Activated T-helper 1 cell treated with anti-CD3 and anti-CD28 coated beads, Interleukin-12 subunit alpha, Interleukin-12 subunit beta, Interleukin-2, Interleukin-4 antibody, amounts not matched to agents 30 ng/mL and 10 ng/mL and 1 ng/mL, durations not matched to agents 14 hours and 24 hours and 36 hours (primary cell): Measurements from ENCODE around the gene COX7A1. TPM values are rescaled to one million over a fixed set of nuclear protein-coding genes. Genes with fewer than 3 reads are reported as not detected.

Experiments used
- DNase-seq: peaks from one replicate; pipeline ENCODE4 v3.0.0; 2021; ENCODE audit warnings: low spot score
- H3K27ac Mint-ChIP-seq: one replicate; pipeline ENCODE4 v1.8.0; 2021; ENCODE audit warnings: mild to moderate bottlenecking, mixed read lengths
- H3K27me3 Mint-ChIP-seq: one replicate; pipeline ENCODE4 v1.8.0; 2022; ENCODE audit warnings: mild to moderate bottlenecking, moderate library complexity, mixed read lengths; ENCODE audit not compliant: insufficient read depth
- H3K36me3 Mint-ChIP-seq: one replicate; pipeline ENCODE4 v1.8.0; 2021; ENCODE audit warnings: low read depth, mixed read lengths
- H3K4me1 Mint-ChIP-seq: one replicate; pipeline ENCODE4 v1.8.0; 2021; ENCODE audit warnings: low read depth, mixed read lengths
- H3K4me3 Mint-ChIP-seq: one replicate; pipeline ENCODE4 v1.8.0; 2021; ENCODE audit warnings: mild to moderate bottlenecking, moderate library complexity, mixed read lengths
- H3K9me3 Mint-ChIP-seq: one replicate; pipeline ENCODE4 v1.8.0; 2021; ENCODE audit warnings: mixed read lengths
- intact Hi-C: fragments of 100-400 bp; cut with micrococcal nuclease; formaldehyde crosslinking; loops from one replicate; pipeline ENCODE4 v1.15.1; 2024
- total RNA-seq: library from RNA; stranded (reverse); gene quantifications from 2 replicates; pipeline ENCODE4 v1.2.3, GENCODE V29; 2022

The COX7A1 gene
- total RNA-seq, 1 donor from 2014 or later, result not detected

- no peak overlapping the region for H3K27ac Mint-ChIP-seq
- peaks cover 6% of the 10 kb centered on the region for H3K4me1 Mint-ChIP-seq
- peaks cover 28% of the 10 kb centered on the region for H3K36me3 Mint-ChIP-seq
- H3K4me3 Mint-ChIP-seq, result no peak overlapping the region
- DNase-seq, result no peak
- intact Hi-C loops, result no loop called here
- H3K9me3 Mint-ChIP-seq, result no peaks in the 10 kb centered on the region
- no peaks in the 10 kb centered on the region for H3K27me3 Mint-ChIP-seq
Observed at GRCh38 chr19:36153126-36153525, 879 bp upstream of the COX7A1 start.

GRCh38 chr19:36152019-36152351 is 262 bp downstream of the COX7A1 start:
- no peak overlapping the region for H3K4me3 Mint-ChIP-seq
- no peak for DNase-seq
- peaks cover 6% of the 10 kb centered on the region for H3K4me1 Mint-ChIP-seq
- H3K27me3 Mint-ChIP-seq, result no peaks in the 10 kb centered on the region
- no peak overlapping the region for H3K27ac Mint-ChIP-seq
- intact Hi-C loops, result no loop called here
- H3K36me3 Mint-ChIP-seq, result peaks cover 30% of the 10 kb centered on the region
- no peaks in the 10 kb centered on the region for H3K9me3 Mint-ChIP-seq

GRCh38 chr19:36151144-36152018 is 866 bp downstream of the COX7A1 start:
- intact Hi-C loops, result no loop called here
- Mint-ChIP-seq H3K4me3 (no peak overlapping the region), H3K9me3 (no peaks in the 10 kb centered on the region), H3K27me3 (no peaks in the 10 kb centered on the region), H3K36me3 (peaks cover 33% of the 10 kb centered on the region), H3K4me1 (peaks cover 4% of the 10 kb centered on the region), H3K27ac (no peak overlapping the region)
- DNase-seq, result no peak

- no peak for DNase-seq
- Mint-ChIP-seq H3K9me3 (no peaks in the 10 kb centered on the region), H3K27ac (no peak overlapping the region), H3K4me3 (no peak overlapping the region), H3K27me3 (no peaks in the 10 kb centered on the region), H3K36me3 (peaks cover 41% of the 10 kb centered on the region), H3K4me1 (no peaks in the 10 kb centered on the region)
- intact Hi-C loops, result no loop called here
Observed at GRCh38 chr19:36150586-36150985, 1.7 kb downstream of the COX7A1 start.

GRCh38 chr19:36149673-36150406 is 2.4 kb downstream of the COX7A1 start:
- no peaks in the 10 kb centered on the region for H3K4me1 Mint-ChIP-seq
- no peak overlapping the region for H3K27ac Mint-ChIP-seq
- H3K4me3 Mint-ChIP-seq, result no peak overlapping the region
- intact Hi-C loops, result no loop called here
- peaks cover 39% of the 10 kb centered on the region for H3K36me3 Mint-ChIP-seq
- no peak for DNase-seq
- H3K9me3 Mint-ChIP-seq, result no peaks in the 10 kb centered on the region
- no peaks in the 10 kb centered on the region for H3K27me3 Mint-ChIP-seq

GRCh38 chr19:36144624-36145023 is 7.6 kb downstream of the COX7A1 start:
- Mint-ChIP-seq H3K9me3 (no peaks in the 10 kb centered on the region), H3K36me3 (peaks cover 42% of the 10 kb centered on the region), H3K4me3 (no peak overlapping the region), H3K4me1 (peaks cover 11% of the 10 kb centered on the region), H3K27me3 (no peaks in the 10 kb centered on the region), H3K27ac (no peak overlapping the region)
- intact Hi-C loops, result no loop called here
- no peak for DNase-seq

- Mint-ChIP-seq H3K9me3 (no peaks in the 10 kb centered on the region), H3K4me1 (peaks cover 11% of the 10 kb centered on the region), H3K36me3 (peaks cover 32% of the 10 kb centered on the region), H3K27me3 (no peaks in the 10 kb centered on the region), H3K27ac (no peak overlapping the region), H3K4me3 (no peak overlapping the region)
- intact Hi-C loops, result no loop called here
- no peak for DNase-seq
Observed at GRCh38 chr19:36142496-36142895, 9.8 kb downstream of the COX7A1 start.

GRCh38 chr19:36142046-36142445 is 10.2 kb downstream of the COX7A1 start:
- peaks cover 13% of the 10 kb centered on the region for H3K4me1 Mint-ChIP-seq
- H3K36me3 Mint-ChIP-seq, result peaks cover 30% of the 10 kb centered on the region
- intact Hi-C loops, result no loop called here
- no peaks in the 10 kb centered on the region for H3K9me3 Mint-ChIP-seq
- H3K27me3 Mint-ChIP-seq, result no peaks in the 10 kb centered on the region
- no peak overlapping the region for H3K27ac Mint-ChIP-seq
- peak overlapping the region; percentile 97 for H3K4me3 Mint-ChIP-seq
- DNase-seq, result no peak

- Mint-ChIP-seq H3K4me3 (peak overlapping the region; percentile 97), H3K36me3 (peaks cover 25% of the 10 kb centered on the region), H3K4me1 (peaks cover 20% of the 10 kb centered on the region), H3K9me3 (no peaks in the 10 kb centered on the region), H3K27me3 (no peaks in the 10 kb centered on the region), H3K27ac (peak overlapping the region; percentile 99)
- intact Hi-C loops, result loop anchor here (1.0 kb wide), 5 partner anchors 9 to 87 kb away; partner anchors contain the start of genes TBCB, THAP8, WDR62 and ZNF565
- DNase-seq, result peak; percentile 85
Observed at GRCh38 chr19:36141039-36141927, 11.0 kb downstream of the COX7A1 start.

GRCh38 chr19:36140304-36141038 is 11.8 kb downstream of the COX7A1 start:
- H3K27ac Mint-ChIP-seq, result peak overlapping the region; percentile 99
- peak; percentile 16 for DNase-seq
- intact Hi-C loops, result loop anchor here (1.0 kb wide), 6 partner anchors 8 to 126 kb away; partner anchors contain the start of genes ALKBH6, TBCB, THAP8 and WDR62
- no peaks in the 10 kb centered on the region for H3K9me3 Mint-ChIP-seq
- peaks cover 20% of the 10 kb centered on the region for H3K4me1 Mint-ChIP-seq
- H3K4me3 Mint-ChIP-seq, result peak overlapping the region; percentile 97
- no peaks in the 10 kb centered on the region for H3K27me3 Mint-ChIP-seq
- H3K36me3 Mint-ChIP-seq, result peaks cover 18% of the 10 kb centered on the region

GRCh38 chr19:36139473-36140303 is 12.6 kb downstream of the COX7A1 start, which contains the start of gene CAPNS1:
CAPNS1 (plus strand) TSS chr19:36140066; CDS start chr19:36141012, 946 bp downstream.
- H3K4me3 Mint-ChIP-seq, result peak within 1 kb of the TSS; percentile 97

More at GRCh38 chr19:36139473-36140303, 12.6 kb downstream of the COX7A1 start, which contains the start of gene CAPNS1:
- DNase-seq, result peak; percentile 92
- intact Hi-C loops, result loop anchor here (1.0 kb wide), 3 partner anchors 11 to 125 kb away; partner anchors contain the start of gene ALKBH6
- peak within 1 kb of the TSS; percentile 99 for H3K27ac Mint-ChIP-seq
- H3K9me3 Mint-ChIP-seq, result no peaks in the 10 kb centered on the region
- H3K27me3 Mint-ChIP-seq, result peaks cover 1% of the 10 kb centered on the region
- H3K36me3 Mint-ChIP-seq, result peaks cover 17% of the 10 kb centered on the region
- peaks cover 20% of the 10 kb centered on the region for H3K4me1 Mint-ChIP-seq
